Stimulated activated CD8-positive, alpha-beta memory T cell treated with anti-CD3 and anti-CD28 coated beads, Interleukin-4, amount 100 ng/mL, for 24 hours (primary cell): ENCODE measurements around the gene KCNS3.
A peak's percentile ranks its signal among the peaks of the same experiment; 100 is the strongest.

Experiments used
- DNase-seq: peaks from one replicate; pipeline ENCODE4 v3.0.0-alpha.2; 2020; ENCODE audit warnings: low read depth

KCNS3 gene, protein sequence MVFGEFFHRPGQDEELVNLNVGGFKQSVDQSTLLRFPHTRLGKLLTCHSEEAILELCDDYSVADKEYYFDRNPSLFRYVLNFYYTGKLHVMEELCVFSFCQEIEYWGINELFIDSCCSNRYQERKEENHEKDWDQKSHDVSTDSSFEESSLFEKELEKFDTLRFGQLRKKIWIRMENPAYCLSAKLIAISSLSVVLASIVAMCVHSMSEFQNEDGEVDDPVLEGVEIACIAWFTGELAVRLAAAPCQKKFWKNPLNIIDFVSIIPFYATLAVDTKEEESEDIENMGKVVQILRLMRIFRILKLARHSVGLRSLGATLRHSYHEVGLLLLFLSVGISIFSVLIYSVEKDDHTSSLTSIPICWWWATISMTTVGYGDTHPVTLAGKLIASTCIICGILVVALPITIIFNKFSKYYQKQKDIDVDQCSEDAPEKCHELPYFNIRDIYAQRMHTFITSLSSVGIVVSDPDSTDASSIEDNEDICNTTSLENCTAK

DNA sequence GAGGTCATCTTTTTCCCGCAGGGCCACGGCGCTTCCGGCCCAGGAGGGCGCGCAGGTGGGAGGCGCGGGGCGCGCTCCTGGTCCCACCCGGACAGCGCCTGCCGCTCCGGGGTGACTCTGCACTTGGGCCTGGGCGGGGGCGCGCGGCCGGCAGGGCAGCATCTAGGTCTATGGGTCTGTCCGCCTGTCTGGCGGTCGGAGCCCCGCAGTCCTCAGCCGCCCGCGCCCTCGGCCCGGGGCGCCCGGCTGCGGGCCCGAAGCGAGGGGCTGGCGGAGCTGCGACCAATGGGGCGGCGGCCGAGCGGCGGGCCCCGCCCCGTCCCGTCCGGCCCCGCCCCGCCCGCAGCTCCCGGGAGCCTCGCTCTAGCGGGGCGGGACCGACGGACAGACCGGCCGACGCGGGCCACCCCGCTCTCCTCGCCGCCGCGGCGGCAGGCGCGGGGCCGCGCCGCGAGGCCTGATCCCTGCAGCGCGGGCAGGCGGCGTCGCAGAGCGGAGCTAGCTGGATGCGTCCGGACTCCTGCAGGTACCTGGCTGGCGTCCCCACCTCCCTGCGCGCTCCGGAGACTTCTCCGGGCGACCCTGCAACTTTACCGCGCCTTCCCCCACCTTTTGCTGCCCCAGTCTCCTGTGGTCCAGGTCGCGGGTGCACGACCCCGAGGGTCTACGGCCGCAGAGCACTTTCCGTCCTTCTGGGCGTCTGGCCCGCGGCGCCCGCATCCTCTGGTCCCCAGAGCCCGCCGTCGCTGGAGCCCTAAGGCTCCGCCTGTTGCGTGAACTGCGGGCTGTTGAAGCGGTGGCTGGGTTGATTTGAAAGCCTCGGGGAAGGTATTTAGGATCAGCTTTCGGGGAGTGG, at the start of gene KCNS3:
TSS of gene KCNS3 (plus strand) at position 387 of the 856 bp plus-strand sequence. CDS start 52,342 bp downstream, outside the sequence.
- no peak for DNase-seq

DNA sequence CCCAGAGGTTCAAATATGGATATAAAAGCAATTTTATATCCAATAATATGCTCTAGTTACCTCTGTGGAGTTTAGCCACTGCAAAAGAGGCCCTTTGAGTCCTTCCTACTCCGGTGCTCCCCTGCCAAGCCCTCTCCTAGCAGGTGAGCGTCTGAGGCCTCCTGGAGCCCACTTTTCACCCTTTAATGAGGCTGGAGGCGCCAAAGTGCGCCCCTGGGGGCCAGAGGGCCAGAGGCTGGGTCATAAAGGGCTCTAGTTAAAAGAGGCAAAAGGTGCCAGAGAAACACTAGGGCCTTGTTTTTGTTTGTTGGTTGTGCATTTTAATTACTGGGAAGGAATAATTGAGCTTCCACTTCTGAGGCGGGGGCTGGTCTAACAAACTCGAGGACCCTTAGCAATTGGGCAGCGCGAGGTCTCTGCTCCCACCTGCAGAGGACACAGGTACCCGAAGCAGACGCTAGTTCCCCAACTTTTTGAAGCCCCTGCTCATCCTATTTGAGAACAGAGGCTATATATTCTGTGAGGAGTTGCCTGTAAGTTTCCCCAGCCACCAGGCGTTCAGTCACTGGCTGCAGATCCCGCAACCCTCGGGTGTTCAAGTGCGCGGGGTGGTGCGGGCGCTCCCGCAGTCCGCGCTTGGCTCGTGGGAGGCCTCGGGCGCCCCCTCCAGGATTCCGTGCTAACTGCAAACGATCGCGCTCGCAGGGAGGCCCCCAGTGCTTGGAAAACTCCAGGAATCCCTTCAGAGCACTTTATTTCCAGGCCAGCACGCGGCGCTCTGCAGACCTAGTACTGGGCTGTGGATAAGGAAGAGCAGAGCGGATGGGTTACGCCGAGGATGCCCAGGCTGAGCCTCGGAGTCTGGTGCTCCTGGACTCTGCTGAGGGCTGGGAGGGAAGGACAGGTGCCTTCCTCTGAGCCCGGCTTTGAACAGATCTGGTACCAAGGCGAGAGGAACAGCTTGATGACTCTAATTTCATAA, 48.1 kb upstream of the KCNS3 start:
- peak; percentile 15 for DNase-seq

DNA sequence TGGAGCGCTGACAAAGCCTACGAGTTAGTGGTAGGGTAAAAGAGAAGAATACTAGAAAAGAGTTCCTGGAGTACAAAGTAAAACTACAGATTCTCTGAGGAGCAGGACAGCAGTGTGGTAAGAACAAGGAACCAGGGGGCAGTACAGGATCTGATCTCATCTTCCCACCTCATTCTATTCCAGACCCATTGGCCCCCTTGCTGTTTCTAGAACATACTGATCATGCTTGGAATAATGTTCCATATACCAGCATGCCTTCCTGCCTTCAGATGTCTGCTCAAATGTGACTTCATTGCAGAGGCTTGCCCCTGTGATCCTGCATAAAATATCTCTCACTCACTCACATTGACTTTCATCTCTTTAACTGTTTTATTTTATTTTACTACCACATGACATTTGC, 43.0 kb upstream of the KCNS3 start:
- DNase-seq = no peak

DNA sequence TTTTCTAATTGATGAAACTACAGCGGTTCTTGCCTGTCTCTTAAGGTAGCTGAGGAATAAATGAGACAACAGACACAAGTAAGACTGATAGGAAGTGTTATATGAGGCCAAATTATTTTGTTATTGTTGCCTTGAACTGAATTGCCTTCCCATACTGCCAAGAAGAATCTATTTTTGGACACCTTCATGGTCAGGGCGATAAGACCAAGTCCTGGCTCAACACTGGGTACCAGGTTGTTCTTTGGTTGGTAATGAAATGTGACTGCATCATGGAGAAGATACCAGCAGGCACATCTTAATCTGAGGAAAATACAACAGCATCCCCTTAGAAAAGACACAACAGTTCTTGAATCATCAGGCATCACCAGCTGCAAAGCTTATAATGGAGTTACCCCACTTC, 38.5 kb upstream of the KCNS3 start:
- no peak for DNase-seq

DNA sequence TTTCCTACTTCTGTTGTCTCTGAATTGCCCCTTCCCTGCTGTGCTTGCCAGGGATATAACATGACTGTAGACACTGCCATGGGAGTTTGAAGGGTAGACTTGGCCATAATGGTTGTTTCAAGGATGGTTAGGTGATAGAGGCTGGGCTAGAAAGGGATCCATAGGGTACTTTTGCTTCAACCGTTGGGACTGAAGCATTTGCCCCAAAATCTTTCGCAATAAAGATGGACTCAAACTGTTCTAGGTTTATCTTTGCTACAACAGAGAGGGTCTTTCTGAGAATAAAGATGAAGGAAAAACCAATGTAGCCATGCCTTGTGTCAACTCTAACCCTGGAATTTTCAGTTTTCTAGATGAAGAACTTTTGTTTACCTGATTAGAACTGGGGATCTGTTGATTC, 35.0 kb upstream of the KCNS3 start:
- DNase-seq = no peak

DNA sequence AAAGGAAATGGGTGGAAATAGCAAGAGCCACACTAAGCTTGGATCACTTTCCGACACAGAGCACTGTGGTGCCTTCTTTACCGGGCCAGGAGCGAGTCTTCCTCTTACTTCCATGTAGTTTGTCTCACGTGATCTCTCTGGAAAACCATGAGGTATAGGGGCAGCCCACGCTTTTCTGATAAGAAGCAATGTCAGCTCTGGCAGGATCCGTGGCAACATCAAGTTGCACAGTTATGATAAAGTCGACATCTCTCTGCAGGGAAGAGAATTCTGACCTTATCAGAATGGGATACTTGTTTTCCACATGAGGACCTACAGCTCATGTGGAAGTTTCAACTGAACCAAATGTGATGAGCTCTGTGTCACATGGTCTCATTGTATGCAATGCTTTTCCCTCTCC, 32.7 kb upstream of the KCNS3 start:
- DNase-seq = no peak

DNA sequence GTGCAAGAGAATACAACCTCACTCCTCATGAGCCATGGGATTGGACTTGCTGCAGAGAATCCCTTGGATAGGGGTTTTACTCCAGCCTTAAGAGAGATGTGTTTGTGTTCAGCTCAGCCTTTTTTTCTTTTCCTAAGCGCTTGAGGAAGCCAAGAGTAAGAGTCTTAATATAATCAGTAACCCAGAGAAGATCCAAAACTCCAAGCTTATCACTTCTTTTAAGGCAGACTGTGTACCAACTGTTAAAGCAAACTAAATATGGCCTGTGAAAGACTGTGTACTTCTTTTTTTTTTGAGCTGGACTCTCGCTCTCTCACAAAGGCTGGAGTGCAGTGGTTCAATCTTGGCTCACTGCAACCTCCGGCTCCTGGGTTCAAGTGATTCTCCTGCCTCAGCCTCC, 31.8 kb upstream of the KCNS3 start:
- DNase-seq = no peak

DNA sequence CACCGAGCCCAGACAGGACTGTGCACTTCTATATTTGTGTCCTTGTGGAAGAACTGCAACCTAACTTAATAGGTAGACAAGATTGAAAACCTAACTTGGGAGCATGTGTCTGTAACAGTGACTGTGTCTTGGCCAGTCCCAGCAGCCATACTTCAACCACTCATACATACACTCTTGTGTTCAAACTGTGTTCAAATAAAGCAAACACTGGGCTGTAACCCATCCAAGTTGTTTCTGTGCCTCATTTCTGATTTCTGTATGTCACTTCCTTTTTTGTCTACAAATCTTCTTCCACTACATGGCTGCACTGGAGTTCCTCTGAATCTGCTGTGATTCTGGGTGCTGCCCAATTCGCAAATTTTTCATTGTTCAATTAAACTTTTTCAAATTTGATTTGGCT, 31.2 kb upstream of the KCNS3 start:
- no peak for DNase-seq

DNA sequence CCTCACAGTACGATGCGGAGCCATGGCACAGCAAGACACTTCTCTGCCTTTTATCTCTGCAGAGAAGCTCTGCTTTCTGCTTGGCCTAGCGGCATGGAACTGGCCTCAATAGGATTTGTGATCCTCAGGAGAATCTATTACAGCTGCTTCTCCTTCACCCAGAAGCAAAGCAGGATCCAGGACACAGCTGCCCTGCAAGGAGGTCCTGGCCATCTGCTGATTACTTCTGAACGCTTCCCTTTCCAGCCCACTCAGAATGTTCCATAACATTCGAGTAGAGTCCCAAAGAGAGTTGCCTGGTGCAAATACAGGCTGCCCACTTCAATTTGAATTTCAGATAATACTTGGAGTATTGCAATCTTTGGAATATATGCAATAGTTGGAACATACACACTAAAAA, 29.2 kb upstream of the KCNS3 start:
- DNase-seq = no peak

DNA sequence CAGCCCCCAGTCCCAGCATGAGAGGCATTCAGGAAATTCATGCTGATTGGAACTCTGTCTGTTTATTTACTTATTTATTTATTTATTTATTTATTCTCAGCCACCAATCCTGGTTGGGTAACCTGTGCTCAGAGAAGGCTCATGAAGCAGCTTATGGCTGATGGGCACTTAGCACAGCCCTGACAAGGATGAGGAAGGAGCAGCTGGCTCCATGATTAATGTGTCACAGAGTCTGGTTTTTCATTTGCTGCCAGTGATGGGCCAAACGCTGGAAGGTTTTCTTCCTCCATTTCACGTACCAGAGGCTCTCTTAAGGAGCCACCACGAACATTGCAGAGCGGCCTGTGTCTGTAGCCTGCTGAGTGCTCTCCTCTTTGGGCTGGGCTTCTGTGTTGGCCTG, 28.3 kb upstream of the KCNS3 start:
- DNase-seq = no peak

DNA sequence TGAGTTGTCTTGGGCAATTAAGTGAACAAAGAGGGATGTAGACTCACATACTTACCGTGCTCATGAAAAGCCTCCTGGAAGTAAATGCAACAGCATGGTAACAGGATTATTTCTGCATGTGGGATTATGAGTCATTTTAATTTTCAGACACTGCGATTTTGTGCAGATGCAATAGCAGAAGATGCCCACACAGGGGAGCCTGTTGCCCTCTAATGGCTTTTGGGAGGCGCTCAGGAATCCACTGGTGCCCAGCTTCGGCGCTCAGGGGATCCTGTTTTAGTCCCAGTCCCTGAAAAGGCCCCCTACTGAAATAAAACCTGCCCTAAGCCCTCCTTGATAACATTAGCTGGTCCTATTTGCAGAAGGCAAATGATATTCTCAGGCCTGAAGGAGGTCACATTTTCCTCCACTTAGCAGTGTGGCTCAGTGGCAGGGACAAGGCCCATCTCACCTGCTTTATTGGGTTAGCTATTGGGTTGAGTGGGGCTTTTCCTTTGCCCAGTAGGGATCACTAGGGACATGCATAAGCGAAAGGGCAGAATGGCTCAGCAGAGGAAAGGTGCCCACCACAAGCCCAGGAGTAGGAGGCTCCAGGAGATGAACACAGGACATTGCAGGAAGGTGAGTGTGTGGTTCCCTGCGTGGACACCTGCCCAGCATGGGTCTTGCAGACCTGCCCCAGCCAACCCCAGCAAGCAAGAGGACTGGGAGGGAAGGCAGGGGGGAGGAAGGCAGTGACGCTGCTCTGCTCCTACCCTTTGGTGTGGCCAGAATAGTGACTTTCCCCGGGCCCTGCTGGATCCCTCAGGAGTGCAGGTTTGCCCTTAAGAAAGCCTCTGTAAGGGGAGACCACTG, 26.5 kb upstream of the KCNS3 start:
- DNase-seq = no peak

DNA sequence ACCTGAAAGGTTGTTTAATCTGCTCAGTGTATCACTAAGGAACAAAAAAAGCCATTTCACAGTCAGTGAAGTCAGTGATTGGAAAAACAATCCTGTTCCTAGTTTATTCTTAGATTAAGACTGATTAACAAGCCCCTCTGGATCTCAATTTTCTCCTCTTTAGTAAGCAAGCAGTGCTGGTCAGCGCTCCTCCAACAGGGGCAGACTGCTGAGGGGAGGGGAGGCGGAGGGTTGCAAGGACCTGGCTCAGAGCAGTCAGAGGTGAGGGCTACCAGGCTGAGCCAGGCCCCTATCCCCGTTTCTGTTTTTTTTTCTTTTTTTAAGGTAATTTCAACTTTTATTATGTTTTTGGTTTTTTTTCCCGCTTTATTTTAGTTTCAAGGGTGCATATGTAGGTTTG, 24.7 kb upstream of the KCNS3 start:
- DNase-seq = no peak

DNA sequence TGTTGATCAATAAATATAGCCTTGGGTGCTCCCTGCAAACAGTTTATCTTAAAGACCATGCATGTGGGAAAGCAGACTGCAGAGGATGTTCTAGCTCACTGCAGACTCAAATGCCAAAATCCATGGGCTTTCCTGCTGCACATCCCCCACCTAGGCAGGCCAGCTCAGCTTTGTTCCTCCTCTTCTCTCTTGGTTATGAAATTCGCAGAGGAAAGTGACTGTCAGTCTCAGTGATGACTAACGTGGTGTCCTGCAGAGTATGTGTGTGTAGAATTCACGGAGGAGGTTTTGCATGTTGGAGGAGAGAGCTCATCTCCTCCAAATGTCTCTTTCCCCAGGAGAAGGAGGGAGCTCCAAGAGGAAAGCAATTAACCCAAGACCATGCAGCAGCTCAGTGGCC, 21.4 kb upstream of the KCNS3 start:
- no peak for DNase-seq

DNA sequence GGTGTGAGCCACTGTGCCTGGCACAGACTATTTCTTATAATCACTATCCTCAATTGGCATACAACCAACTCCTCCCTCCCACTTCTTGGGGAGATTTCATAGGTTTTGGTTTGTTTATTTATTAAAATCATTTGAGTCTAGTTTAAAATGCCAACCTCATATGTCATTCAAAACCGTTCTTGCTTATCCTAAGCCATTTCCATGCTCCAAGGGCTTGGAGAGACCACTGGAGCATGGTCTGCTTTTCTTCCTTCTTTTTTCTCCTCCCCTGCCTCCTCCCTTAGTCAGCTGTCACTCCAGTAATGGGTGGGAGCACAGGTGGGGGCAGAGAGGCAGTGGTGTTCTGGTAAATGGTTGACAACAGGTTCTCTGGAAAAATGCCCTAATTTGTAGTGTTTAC, 20.4 kb upstream of the KCNS3 start:
- no peak for DNase-seq

DNA sequence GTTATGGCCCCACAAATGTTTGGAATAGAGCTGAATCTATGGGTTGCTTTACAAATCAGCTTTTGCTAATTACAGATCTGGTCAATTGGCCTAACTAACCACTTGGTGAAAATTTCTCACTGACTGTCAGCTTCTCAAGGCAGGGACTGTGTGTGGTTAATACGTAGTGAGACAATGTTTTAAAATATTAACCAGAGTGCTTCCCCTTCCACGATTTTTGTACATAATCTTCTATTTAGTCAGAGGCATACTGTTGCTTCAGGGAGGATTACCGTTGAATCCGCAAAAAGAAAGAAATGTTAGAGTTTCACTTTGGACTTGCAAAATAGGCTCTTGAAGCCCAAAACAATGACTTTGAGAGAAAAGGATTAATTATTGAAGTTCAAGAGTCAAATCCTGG, 14.9 kb upstream of the KCNS3 start:
- no peak for DNase-seq

DNA sequence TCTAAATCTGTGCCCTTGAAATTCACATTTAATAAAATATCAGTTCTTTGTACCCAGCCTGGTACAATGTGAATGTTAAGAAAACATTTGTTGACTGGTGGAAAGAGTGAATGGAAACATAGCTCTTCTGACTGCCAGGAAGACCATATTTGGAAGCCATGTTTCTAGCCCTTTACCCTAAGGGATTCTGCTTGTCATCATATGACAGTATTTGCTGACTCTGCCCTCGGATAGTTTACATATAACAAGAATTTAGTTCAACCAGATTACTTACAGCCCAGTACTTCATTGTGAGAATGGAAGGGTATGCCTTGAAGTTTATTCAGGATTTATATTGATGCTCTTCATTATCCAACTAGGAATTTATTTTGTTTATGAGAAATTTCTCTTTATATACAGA, 13.8 kb upstream of the KCNS3 start:
- DNase-seq = no peak

DNA sequence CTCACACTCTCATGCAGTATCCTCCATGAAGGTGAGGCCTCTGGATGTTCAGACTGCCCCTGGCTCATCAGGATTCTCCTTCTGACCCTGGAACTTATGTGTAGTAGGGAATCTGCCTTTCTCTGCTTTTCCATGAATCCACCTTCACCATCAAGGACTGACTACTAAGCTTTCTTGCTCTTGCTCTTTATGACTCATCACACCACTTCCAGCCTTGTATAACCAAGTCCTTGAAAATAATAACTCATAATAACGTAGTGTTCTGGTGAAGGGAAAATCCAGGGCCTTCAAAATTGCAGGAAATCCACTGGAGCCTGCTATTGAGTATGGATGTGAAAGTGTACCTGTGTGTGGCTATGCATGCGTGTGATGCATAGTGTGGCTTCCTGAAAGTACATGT, 11.3 kb upstream of the KCNS3 start:
- no peak for DNase-seq

DNA sequence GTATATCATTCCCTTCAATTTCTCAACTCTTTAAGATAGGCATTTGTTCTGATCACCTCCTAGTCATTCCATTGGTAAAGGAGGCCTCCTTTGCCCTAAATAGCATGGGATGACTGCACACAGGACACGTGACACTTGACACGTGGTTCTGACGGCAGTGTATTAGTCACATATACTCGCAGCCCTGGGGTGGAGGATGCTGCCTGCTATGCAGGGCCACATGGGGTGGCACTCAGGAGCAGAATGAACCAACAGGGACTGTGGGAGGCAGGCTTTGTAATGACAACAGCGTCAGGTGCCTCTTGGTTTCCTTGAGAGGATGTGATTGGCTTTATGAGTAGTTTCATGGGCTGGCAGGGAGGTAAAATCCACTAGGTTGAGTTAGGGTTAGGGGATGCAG, 9.3 kb upstream of the KCNS3 start:
- no peak for DNase-seq

DNA sequence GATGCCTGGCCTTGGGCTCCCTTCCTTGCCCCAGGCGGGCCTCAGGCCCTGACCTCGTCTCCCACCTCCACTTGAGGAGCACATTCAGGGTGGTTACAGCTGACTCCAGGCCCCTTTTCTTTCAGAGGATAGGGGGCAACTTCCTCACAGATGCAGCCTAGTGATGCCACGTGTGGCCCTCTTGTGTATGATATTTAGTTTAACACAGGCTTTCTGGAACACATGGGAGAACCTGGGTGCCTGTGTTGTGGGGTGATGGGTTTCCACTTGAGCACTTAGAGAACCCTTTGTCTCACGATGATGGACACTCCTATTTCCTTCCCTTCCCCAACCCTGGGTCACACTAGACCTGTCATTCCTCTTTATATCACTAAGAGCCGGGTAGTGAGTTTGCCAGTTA, 6.8 kb upstream of the KCNS3 start:
- no peak for DNase-seq

DNA sequence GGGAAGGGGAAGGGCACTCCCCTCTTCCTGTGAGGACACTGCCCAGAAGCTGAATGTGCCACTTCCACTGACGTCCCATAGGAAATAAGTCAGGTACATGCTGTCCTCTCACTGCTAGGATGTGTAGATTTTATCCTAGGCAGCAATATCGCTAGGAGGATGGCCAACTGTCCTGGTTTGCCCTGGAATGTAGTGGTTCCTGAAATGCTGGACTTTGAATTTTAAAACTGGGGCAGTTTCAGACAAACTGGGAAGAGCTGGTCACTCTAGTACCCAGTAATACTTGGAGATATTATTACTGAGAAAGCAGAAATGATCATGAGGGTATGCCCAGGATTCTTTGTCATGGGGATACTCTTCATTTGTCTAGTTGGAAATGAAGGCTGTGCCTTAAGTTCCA, 5.4 kb upstream of the KCNS3 start:
- DNase-seq = no peak

DNA sequence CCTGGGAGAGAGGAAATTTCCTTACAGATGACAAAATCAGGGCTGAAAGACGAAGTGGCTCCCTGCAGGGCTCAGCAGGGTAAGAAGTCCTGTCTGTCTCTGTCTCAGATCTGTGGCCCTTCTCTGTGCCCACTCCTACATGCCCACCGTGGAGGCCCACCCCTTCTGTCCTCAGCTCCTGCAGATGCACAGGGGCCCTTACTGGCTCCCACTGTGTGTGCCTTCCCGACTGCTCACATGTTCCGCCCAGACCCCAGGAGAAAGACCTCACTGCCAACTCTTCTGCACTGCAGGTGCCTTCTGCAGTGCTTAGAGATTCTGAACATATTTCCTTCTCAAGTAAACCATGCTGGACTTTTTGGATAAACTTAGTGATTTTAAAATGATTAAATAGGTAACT, 1.9 kb upstream of the KCNS3 start:
- no peak for DNase-seq
